NOMO-1 treated with DMSO at 0.1 percent for 48 hours (cell line): Measurements from ENCODE around the gene FAM53B.

Experiments
- DNase-seq: peaks from one replicate; lab custom pipeline; 2025; ENCODE audit not compliant: unreplicated experiment; lab: John Stamatoyannopoulos, UW

The FAM53B gene

GRCh38 chr10:124587811-124588211 is 156.4 kb downstream of the FAM53B start:
- no peak for DNase-seq

GRCh38 chr10:124586142-124586541 is 158.0 kb downstream of the FAM53B start:
- no peak for DNase-seq

GRCh38 chr10:124579011-124579399 is 165.2 kb downstream of the FAM53B start:
- DNase-seq: no peak

- DNase-seq: no peak
Measured at GRCh38 chr10:124578231-124579010, 165.8 kb downstream of the FAM53B start.

- DNase-seq: no peak
Measured at GRCh38 chr10:124577651-124578050, 166.5 kb downstream of the FAM53B start.

- no peak for DNase-seq
Measured at GRCh38 chr10:124576526-124577420, 167.4 kb downstream of the FAM53B start.

- no peak for DNase-seq
Measured at GRCh38 chr10:124575107-124576035, 168.8 kb downstream of the FAM53B start.

GRCh38 chr10:124574456-124575070 is 169.6 kb downstream of the FAM53B start:
- DNase-seq: no peak

GRCh38 chr10:124573726-124574455 is 170.3 kb downstream of the FAM53B start:
- DNase-seq: no peak

GRCh38 chr10:124572751-124573150 is 171.4 kb downstream of the FAM53B start:
- no peak for DNase-seq

GRCh38 chr10:124570646-124571045 is 173.5 kb downstream of the FAM53B start:
- no peak for DNase-seq

GRCh38 chr10:124569623-124570470 is 174.3 kb downstream of the FAM53B start:
- peak; percentile 6 for DNase-seq
